Vagina (tissue), 2 donors: ENCODE data around the gene GPN2. TPM values are rescaled to one million over a fixed set of nuclear protein-coding genes. Genes with fewer than 3 reads are reported as not detected.
"Not testable (repeated sequence)": the region's sequence is repeated elsewhere in the genome, so short reads cannot be mapped to it uniquely, and the experiment has no call there.

ENCODE experiments used
- DNase-seq, 2 donors: peaks; one replicate each; pipeline ENCODE4 v3.0.0-alpha.2; 2017; ENCODE audit errors: extremely low spot score in 2 of 2
- H3K27ac ChIP-seq: fragments of 200-600 bp; sonication (generic); one replicate; pipeline ENCODE4 v1.5.1; 2019
- H3K27me3 ChIP-seq: fragments of 200-600 bp; sonication (generic); one replicate; pipeline ENCODE4 v1.5.1; 2019
- H3K36me3 ChIP-seq, 2 donors: fragments of 200-600 bp; sonication (generic); one replicate each; pipeline ENCODE4 v1.5.1; 2017 to 2019
- H3K4me1 ChIP-seq: fragments of 200-600 bp; sonication (generic); one replicate; pipeline ENCODE4 v1.5.1; 2019
- H3K4me3 ChIP-seq, 2 donors: fragments of 200-600 bp; sonication (generic); 1 replicate in 1 of 2; 2 replicates in 1 of 2; pipeline ENCODE4 v1.5.1; 2016 to 2019
- H3K9me3 ChIP-seq: fragments of 200-600 bp; sonication (generic); one replicate; pipeline ENCODE4 v1.5.1; 2019
- CTCF ChIP-seq, 3 experiments: fragments of 450-650 bp in 2 of 3; fragments of 200-600 bp in 1 of 3; sonication (generic) in 1 of 3; IDR thresholded peaks; one replicate each; pipeline ENCODE4 v1.5.1; 2017 to 2019; ENCODE audit warnings: antibody characterized with exemption in 3 of 3, mild to moderate bottlenecking in 2 of 3, moderate library complexity in 2 of 3
- POLR2A ChIP-seq, 2 donors: fragments of 450-650 bp; IDR thresholded peaks; one replicate each; pipeline ENCODE4 v1.6.1; 2017; ENCODE audit warnings: antibody characterized with exemption in 2 of 2, mild to moderate bottlenecking in 2 of 2, moderate library complexity in 2 of 2
- POLR2AphosphoS5 ChIP-seq, 2 donors: sonication (generic); formaldehyde crosslinking; IDR thresholded peaks; one replicate each; pipeline ENCODE4 v1.9.0; 2017; ENCODE audit warnings: antibody characterized with exemption in 2 of 2, mild to moderate bottlenecking in 2 of 2, low read depth in 1 of 2; ENCODE audit not compliant: insufficient read depth in 1 of 2
- intact Hi-C: fragments of 100-400 bp; cut with DNase I; formaldehyde crosslinking; loops from one replicate; pipeline ENCODE4 v1.15.1; 2023
- total RNA-seq: library from RNA; depleted of rRNA; stranded (reverse); fragments of >200 nt; gene quantifications from one replicate; pipeline ENCODE4 v1.2.3, GENCODE V29; 2016

Gene GPN2
- total RNA-seq, 1 donor from 2014 or later = 11.5 TPM

GRCh38 chr1:26848941-26849774, 40.9 kb downstream of the GPN2 start:
- Histone ChIP-seq H3K4me1 (peaks cover 31% of the 10 kb centered on the region), H3K9me3 (no peaks in the 10 kb centered on the region), H3K27me3 (no peaks in the 10 kb centered on the region), H3K27ac (peak overlapping the region; percentile 76), H3K36me3 (peaks cover 0 to 59% of the 10 kb centered on the region in 2 donors), H3K4me3 (no peak overlapping the region)
- intact Hi-C loops = no loop called here
- TF ChIP-seq POLR2A (IDR thresholded peaks at IDR 0.05) = no peak
- no peak for TF ChIP-seq CTCF (IDR thresholded peaks at IDR 0.05)
- peak; percentile 32 to 54 for TF ChIP-seq POLR2AphosphoS5 (IDR thresholded peaks at IDR 0.05; ENCODE audit: insufficient read depth in 1 of 2, low read depth in 1 of 2)
- DNase-seq = no peak

GRCh38 chr1:26848499-26848898, 41.6 kb downstream of the GPN2 start:
- TF ChIP-seq POLR2A (IDR thresholded peaks at IDR 0.05) = no peak
- no peak for TF ChIP-seq CTCF (IDR thresholded peaks at IDR 0.05)
- no peak for TF ChIP-seq POLR2AphosphoS5 (IDR thresholded peaks at IDR 0.05; ENCODE audit: insufficient read depth in 1 of 2, low read depth in 1 of 2)
- Histone ChIP-seq H3K4me1 (peaks cover 24% of the 10 kb centered on the region), H3K9me3 (no peaks in the 10 kb centered on the region), H3K36me3 (peaks cover 0 to 56% of the 10 kb centered on the region in 2 donors), H3K27ac (peak overlapping the region; percentile 76), H3K27me3 (no peaks in the 10 kb centered on the region), H3K4me3 (no peak overlapping the region)
- intact Hi-C loops = no loop called here
- DNase-seq = no peak

GRCh38 chr1:26847826-26848225, 42.3 kb downstream of the GPN2 start:
- H3K4me3 ChIP-seq, DNase-seq, H3K27ac ChIP-seq, H3K9me3 ChIP-seq, intact Hi-C loops, H3K27me3 ChIP-seq: not testable (repeated sequence)
- Histone ChIP-seq H3K36me3 (peaks cover 0 to 61% of the 10 kb centered on the region in 2 donors), H3K4me1 (peaks cover 18% of the 10 kb centered on the region)

- no peak for DNase-seq
- H3K4me1 ChIP-seq = peaks cover 15% of the 10 kb centered on the region
- peaks cover 0 to 50% of the 10 kb centered on the region in 2 donors for H3K36me3 ChIP-seq
- H3K9me3 ChIP-seq = no peaks in the 10 kb centered on the region
- no peak overlapping the region for H3K4me3 ChIP-seq
- H3K27ac ChIP-seq = no peak overlapping the region
- no peaks in the 10 kb centered on the region for H3K27me3 ChIP-seq
- intact Hi-C loops = no loop called here
- TF ChIP-seq CTCF (IDR thresholded peaks at IDR 0.05) (no peak), POLR2A (IDR thresholded peaks at IDR 0.05) (no peak), POLR2AphosphoS5 (IDR thresholded peaks at IDR 0.05; ENCODE audit: insufficient read depth in 1 of 2, low read depth in 1 of 2) (no peak)
Observed at GRCh38 chr1:26844424-26845196, 45.5 kb downstream of the GPN2 start.

GRCh38 chr1:26839779-26840178, 50.3 kb downstream of the GPN2 start:
- DNase-seq = no peak
- H3K9me3 ChIP-seq = no peaks in the 10 kb centered on the region
- no peak overlapping the region for H3K4me3 ChIP-seq
- H3K36me3 ChIP-seq = peaks cover 0 to 54% of the 10 kb centered on the region in 2 donors
- intact Hi-C loops = no loop called here
- H3K27ac ChIP-seq = no peak overlapping the region
- TF ChIP-seq POLR2AphosphoS5 (IDR thresholded peaks at IDR 0.05; ENCODE audit: insufficient read depth in 1 of 2, low read depth in 1 of 2) = no peak
- no peak for TF ChIP-seq POLR2A (IDR thresholded peaks at IDR 0.05)
- no peak for TF ChIP-seq CTCF (IDR thresholded peaks at IDR 0.05)
- H3K27me3 ChIP-seq = no peaks in the 10 kb centered on the region
- no peaks in the 10 kb centered on the region for H3K4me1 ChIP-seq
